ENCODE results near the gene GOLGA6L25.
"Not testable (repeated sequence)": the region's sequence is repeated elsewhere in the genome, so short reads cannot be mapped to it uniquely, and the experiment has no call there.

The GOLGA6L25 gene

GRCh38 chr15:28553268-28553667, at the start of gene GOLGA6L25:
GOLGA6L25 (plus strand) TSS chr15:28553568; CDS start chr15:28553629, 61 bp downstream.
- FAIRE-seq, result not testable (repeated sequence)

- FAIRE-seq, result not testable (repeated sequence)
Observed at GRCh38 chr15:28508217-28508889, 45.0 kb upstream of the GOLGA6L25 start.

- FAIRE-seq, result not testable (repeated sequence)
Observed at GRCh38 chr15:28514128-28514527, 39.2 kb upstream of the GOLGA6L25 start.

- not testable (repeated sequence) for FAIRE-seq
Observed at GRCh38 chr15:28515208-28515607, 38.2 kb upstream of the GOLGA6L25 start.

GRCh38 chr15:28532954-28533353, 20.4 kb upstream of the GOLGA6L25 start, which contains the start of gene GOLGA8G:
GOLGA8G (minus strand) TSS chr15:28532971; CDS start chr15:28532909, 62 bp downstream.
- not testable (repeated sequence) for FAIRE-seq

- FAIRE-seq, result not testable (repeated sequence)
Observed at GRCh38 chr15:28573351-28573750, 20.0 kb downstream of the GOLGA6L25 start.

- FAIRE-seq, result not testable (repeated sequence)
Observed at GRCh38 chr15:28588977-28589606, 35.7 kb downstream of the GOLGA6L25 start.

- not testable (repeated sequence) for FAIRE-seq
Observed at GRCh38 chr15:28589769-28590168, 36.4 kb downstream of the GOLGA6L25 start.

- FAIRE-seq, result not testable (repeated sequence)
Observed at GRCh38 chr15:28592395-28592794, 39.0 kb downstream of the GOLGA6L25 start.

- FAIRE-seq, result not testable (repeated sequence)
Observed at GRCh38 chr15:28593424-28594129, 40.2 kb downstream of the GOLGA6L25 start.

GRCh38 chr15:28597471-28597870, 44.1 kb downstream of the GOLGA6L25 start:
- FAIRE-seq, result not testable (repeated sequence)

- not testable (repeated sequence) for FAIRE-seq
Observed at GRCh38 chr15:28598209-28598608, 44.8 kb downstream of the GOLGA6L25 start.

- FAIRE-seq, result not testable (repeated sequence)
Observed at GRCh38 chr15:28602152-28602551, 48.8 kb downstream of the GOLGA6L25 start.
